Mesenchymal stem cell (in vitro differentiated cells and primary cell): ENCODE data around the gene EMP3.

Experiments used
- DNase-seq: peaks from one replicate; pipeline ENCODE4 v3.0.0-alpha.2; 2013
- H2AFZ ChIP-seq: one replicate; pipeline ENCODE4 v1.6.1; 2013; ENCODE audit warnings: low read depth, mild to moderate bottlenecking, control low read depth, inconsistent platforms, low read length, moderate library complexity
- H2AK5ac ChIP-seq: 2 replicates; pipeline ENCODE4 v1.6.1; 2013; ENCODE audit warnings: low read length, moderate library complexity, mild to moderate bottlenecking, inconsistent platforms; ENCODE audit not compliant: severe bottlenecking
- H2BK120ac ChIP-seq: one replicate; pipeline ENCODE4 v1.6.1; 2013; ENCODE audit warnings: low read depth, mild to moderate bottlenecking, inconsistent platforms, low read length, moderate library complexity
- H2BK12ac ChIP-seq, 2 experiments: one replicate each; pipeline ENCODE4 v1.6.1; 2013; ENCODE audit warnings: inconsistent platforms in 2 of 2, low read length in 2 of 2, mild to moderate bottlenecking in 2 of 2, moderate library complexity in 2 of 2, control low read depth in 1 of 2
- H2BK15ac ChIP-seq: one replicate; pipeline ENCODE4 v1.6.1; 2013; ENCODE audit warnings: mild to moderate bottlenecking, low read depth, inconsistent platforms; ENCODE audit not compliant: poor library complexity, severe bottlenecking
- H2BK5ac ChIP-seq: 2 replicates; pipeline ENCODE4 v1.6.1; 2013; ENCODE audit warnings: low read depth, mild to moderate bottlenecking, low read length, control low read depth, inconsistent platforms; ENCODE audit not compliant: poor library complexity, severe bottlenecking
- H3K14ac ChIP-seq, 2 experiments: one replicate each; pipeline ENCODE4 v1.6.1; 2013; ENCODE audit warnings: inconsistent platforms in 2 of 2, low read length in 2 of 2, control low read depth in 1 of 2, mild to moderate bottlenecking in 1 of 2, moderate library complexity in 1 of 2
- H3K18ac ChIP-seq, 2 experiments: one replicate each; pipeline ENCODE4 v1.6.1; 2013; ENCODE audit warnings: inconsistent platforms in 2 of 2, low read length in 2 of 2, control low read depth in 1 of 2, low read depth in 1 of 2, mild to moderate bottlenecking in 1 of 2
- H3K23ac ChIP-seq, 2 experiments: one replicate each; pipeline ENCODE4 v1.6.1; 2013; ENCODE audit warnings: inconsistent platforms in 2 of 2, low read length in 2 of 2, mild to moderate bottlenecking in 2 of 2, moderate library complexity in 2 of 2, control low read depth in 1 of 2
- H3K27ac ChIP-seq: 2 replicates; pipeline ENCODE4 v1.5.1; 2013; ENCODE audit warnings: mild to moderate bottlenecking, moderate library complexity, low read length, control low read depth, inconsistent platforms; ENCODE audit not compliant: poor library complexity, severe bottlenecking
- H3K27me3 ChIP-seq, 2 experiments: 2 replicates each; pipeline versions ENCODE4 v1.6.1 to v1.7.0; 2013; ENCODE audit warnings: low read length in 2 of 2, mild to moderate bottlenecking in 2 of 2, moderate library complexity in 2 of 2, control low read depth in 1 of 2, inconsistent platforms in 1 of 2; ENCODE audit not compliant: control insufficient read depth in 1 of 2, insufficient read depth in 1 of 2
- H3K36me3 ChIP-seq, 2 experiments: 2 replicates each; pipeline versions ENCODE4 v1.6.1 to v1.7.0; 2013; ENCODE audit warnings: low read length in 2 of 2, control low read depth in 1 of 2, inconsistent platforms in 1 of 2, low read depth in 1 of 2, mild to moderate bottlenecking in 1 of 2; ENCODE audit not compliant: insufficient read depth in 2 of 2, control insufficient read depth in 1 of 2
- H3K4ac ChIP-seq, 2 experiments: one replicate each; pipeline ENCODE4 v1.6.1; 2013; ENCODE audit warnings: inconsistent platforms in 2 of 2, low read length in 2 of 2, mild to moderate bottlenecking in 2 of 2, moderate library complexity in 2 of 2, control low read depth in 1 of 2, low read depth in 1 of 2
- H3K4me1 ChIP-seq: 2 replicates; pipeline ENCODE4 v1.6.1; 2013; ENCODE audit warnings: low read depth, low read length, control low read depth; ENCODE audit not compliant: control insufficient read depth, insufficient read depth
- H3K4me2 ChIP-seq: 2 replicates; pipeline ENCODE4 v1.6.1; 2013; ENCODE audit warnings: low read length, mild to moderate bottlenecking, inconsistent platforms; ENCODE audit not compliant: poor library complexity, severe bottlenecking
- H3K4me3 ChIP-seq, 2 experiments: 2 replicates each; pipeline versions ENCODE4 v1.5.1 to v1.7.0; 2013; ENCODE audit warnings: low read length in 2 of 2, mild to moderate bottlenecking in 2 of 2, control low read depth in 1 of 2, low read depth in 1 of 2; ENCODE audit not compliant: insufficient read depth in 1 of 2
- H3K79me1 ChIP-seq: replicated peaks from 2 replicates; pipeline ENCODE4 v1.6.1; 2013; ENCODE audit warnings: mild to moderate bottlenecking, control low read depth, low read length, inconsistent platforms; ENCODE audit not compliant: poor library complexity, severe bottlenecking
- H3K9ac ChIP-seq: 2 replicates; pipeline ENCODE4 v1.7.0; 2013; ENCODE audit warnings: mild to moderate bottlenecking, low read length, moderate library complexity
- H3K9me3 ChIP-seq: 2 replicates; pipeline ENCODE4 v1.7.0; 2013; ENCODE audit warnings: mild to moderate bottlenecking, low read length; ENCODE audit not compliant: control insufficient read depth
- H4K8ac ChIP-seq: one replicate; pipeline ENCODE4 v1.6.1; 2013; ENCODE audit warnings: inconsistent platforms, mild to moderate bottlenecking, low read length, moderate library complexity
- H4K91ac ChIP-seq: one replicate; pipeline ENCODE4 v1.6.1; 2013; ENCODE audit warnings: mild to moderate bottlenecking, low read length, inconsistent platforms
- WGBS: methylation state at CpG from one replicate; pipeline ENCODE4 v1.1.7; 2013; ENCODE audit warnings: mixed read lengths; 5-methylcytosine and 5-hydroxymethylcytosine counted together

Gene EMP3

GRCh38 chr19:48372904-48373303 lies 47.6 kb downstream of the EMP3 start:
- H3K4me3 ChIP-seq: no peak overlapping the region
- H3K27me3 ChIP-seq: no peaks in the 10 kb centered on the region
- H2BK120ac ChIP-seq: no peak overlapping the region
- no peak overlapping the region for H2AK5ac ChIP-seq
- H4K91ac ChIP-seq: no peak overlapping the region
- no peak overlapping the region for H3K4ac ChIP-seq
- H3K4me1 ChIP-seq: no peaks in the 10 kb centered on the region
- no peak overlapping the region for H3K9ac ChIP-seq
- H2BK12ac ChIP-seq: no peak overlapping the region
- no peak overlapping the region for H3K23ac ChIP-seq
- H4K8ac ChIP-seq: no peak overlapping the region
- no peak overlapping the region for H2AFZ ChIP-seq
- no peaks in the 10 kb centered on the region for H3K36me3 ChIP-seq
- no peak overlapping the region for H3K18ac ChIP-seq
- no peak overlapping the region for H3K14ac ChIP-seq
- WGBS: 90% methylated on average over 4 of the region's 4 CpGs
- H3K4me2 ChIP-seq: no peak overlapping the region
- H2BK5ac ChIP-seq: no peak overlapping the region
- H3K9me3 ChIP-seq: no peaks in the 10 kb centered on the region
- DNase-seq: no peak
- H2BK15ac ChIP-seq: no peak overlapping the region
- no peak overlapping the region for H3K27ac ChIP-seq
- H3K79me1 ChIP-seq: no peaks in the 10 kb centered on the region

- H2BK15ac ChIP-seq: no peak overlapping the region
- H2BK120ac ChIP-seq: no peak overlapping the region
- H3K23ac ChIP-seq: no peak overlapping the region
- no peaks in the 10 kb centered on the region for H3K27me3 ChIP-seq
- no peaks in the 10 kb centered on the region for H3K36me3 ChIP-seq
- H4K91ac ChIP-seq: no peak overlapping the region
- H3K27ac ChIP-seq: no peak overlapping the region
- no peaks in the 10 kb centered on the region for H3K4me1 ChIP-seq
- H4K8ac ChIP-seq: no peak overlapping the region
- no peak overlapping the region for H3K18ac ChIP-seq
- H3K4ac ChIP-seq: no peak overlapping the region
- H3K9me3 ChIP-seq: no peaks in the 10 kb centered on the region
- H3K4me2 ChIP-seq: no peak overlapping the region
- H3K14ac ChIP-seq: no peak overlapping the region
- no peak overlapping the region for H3K4me3 ChIP-seq
- no peak overlapping the region for H2BK5ac ChIP-seq
- no peak overlapping the region for H2AFZ ChIP-seq
- H3K79me1 ChIP-seq: no peaks in the 10 kb centered on the region
- no peak overlapping the region for H2AK5ac ChIP-seq
- 94% methylated on average over 11 of the region's 11 CpGs for WGBS
- no peak overlapping the region for H2BK12ac ChIP-seq
- H3K9ac ChIP-seq: no peak overlapping the region
- DNase-seq: no peak
These were observed 48.2 kb downstream of the EMP3 start for GRCh38 chr19:48373567-48373966.

DNA sequence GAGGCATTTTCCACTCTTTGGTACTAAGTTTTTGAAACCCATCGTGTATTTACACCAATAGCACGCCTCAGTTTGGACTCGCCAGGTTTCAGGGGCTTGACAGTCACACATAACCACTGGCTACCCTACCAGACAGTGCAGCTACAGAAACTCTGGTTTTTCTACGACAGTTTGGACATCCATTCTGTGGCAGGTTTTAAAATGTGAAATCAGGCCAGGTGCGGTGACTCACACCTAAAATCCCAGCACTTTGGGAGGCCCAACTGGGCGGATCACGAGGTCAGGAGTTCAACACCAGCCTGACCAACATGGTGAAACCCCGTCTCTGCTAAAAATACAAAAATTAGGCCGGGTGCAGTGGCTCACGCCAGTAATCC lies 52.8 kb downstream of the EMP3 start:
- no peak for DNase-seq
- H3K9ac ChIP-seq: no peak overlapping the region
- peaks cover 22 to 27% of the 10 kb centered on the region in 2 experiments for H3K36me3 ChIP-seq
- no peak overlapping the region for H3K4ac ChIP-seq
- no peak overlapping the region for H2AFZ ChIP-seq
- H3K18ac ChIP-seq: no peak overlapping the region
- no peak overlapping the region for H3K4me2 ChIP-seq
- H3K79me1 ChIP-seq: peaks cover 8% of the 10 kb centered on the region
- H2BK15ac ChIP-seq: no peak overlapping the region
- H4K91ac ChIP-seq: no peak overlapping the region
- H3K27ac ChIP-seq: no peak overlapping the region
- H3K14ac ChIP-seq: no peak overlapping the region
- H2AK5ac ChIP-seq: no peak overlapping the region
- H3K9me3 ChIP-seq: no peaks in the 10 kb centered on the region
- no peak overlapping the region for H2BK5ac ChIP-seq
- H3K4me3 ChIP-seq: no peak overlapping the region
- H3K27me3 ChIP-seq: no peaks in the 10 kb centered on the region
- 94% methylated on average over 10 of the region's 10 CpGs for WGBS
- no peak overlapping the region for H4K8ac ChIP-seq
- no peak overlapping the region for H2BK120ac ChIP-seq
- no peak overlapping the region for H3K23ac ChIP-seq
- no peaks in the 10 kb centered on the region for H3K4me1 ChIP-seq
- H2BK12ac ChIP-seq: no peak overlapping the region

DNA sequence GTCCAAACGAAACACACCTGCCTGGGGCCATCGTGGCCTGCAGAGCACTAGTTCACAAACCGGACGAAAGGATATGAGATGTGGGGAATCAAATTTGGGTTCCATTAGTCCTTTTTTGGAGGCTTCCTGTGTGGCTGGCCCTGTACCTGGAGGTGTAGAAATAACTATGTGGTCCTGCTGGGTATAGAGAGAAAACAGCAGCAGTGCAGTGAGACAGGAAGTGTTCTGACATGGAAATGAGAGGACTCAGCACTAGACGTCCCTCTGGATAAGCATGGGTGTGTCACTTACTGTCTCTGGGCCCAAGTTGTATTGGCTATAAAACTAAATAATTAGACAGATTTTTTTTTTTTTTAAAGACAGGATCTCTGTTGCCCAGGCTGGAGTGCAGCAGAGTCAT lies 53.7 kb downstream of the EMP3 start:
- Histone ChIP-seq H2BK15ac (no peak overlapping the region), H2BK12ac (no peak overlapping the region), H3K14ac (no peak overlapping the region), H3K4me3 (no peak overlapping the region), H4K8ac (no peak overlapping the region), H3K9me3 (no peaks in the 10 kb centered on the region), H3K79me1 (peaks cover 12% of the 10 kb centered on the region), H3K4ac (no peak overlapping the region), H3K18ac (no peak overlapping the region), H3K4me1 (no peaks in the 10 kb centered on the region), H3K4me2 (no peak overlapping the region), H2AK5ac (no peak overlapping the region), H2AFZ (no peak overlapping the region), H3K9ac (no peak overlapping the region), H4K91ac (no peak overlapping the region), H2BK5ac (no peak overlapping the region), H2BK120ac (no peak overlapping the region), H3K27me3 (no peaks in the 10 kb centered on the region), H3K36me3 (peaks cover 31 to 35% of the 10 kb centered on the region in 2 experiments), H3K23ac (no peak overlapping the region), H3K27ac (no peak overlapping the region)
- DNase-seq: no peak
- 96% methylated on average over 4 of the region's 5 CpGs for WGBS
